AML-193 (cell line): Measurements from ENCODE around the gene NFAM1.
A peak's percentile ranks its signal among the peaks of the same experiment; 100 is the strongest.

Experiments used
- DNase-seq, 2 experiments: peaks; one replicate each; lab custom pipeline; 2025; lab: John Stamatoyannopoulos, UW

Gene NFAM1

GRCh38 chr22:42439821-42440674 lies 7.8 kb upstream of the NFAM1 start:
- peak; percentile 71 to 73 for DNase-seq

GRCh38 chr22:42439021-42439567 lies 6.9 kb upstream of the NFAM1 start:
- no peak for DNase-seq

- no peak for DNase-seq
Measured at GRCh38 chr22:42438293-42438650, 6.1 kb upstream of the NFAM1 start.

GRCh38 chr22:42437488-42438292 lies 5.5 kb upstream of the NFAM1 start:
- DNase-seq = peak; percentile 61 to 78

- DNase-seq = no peak
Measured at GRCh38 chr22:42436404-42436803, 4.2 kb upstream of the NFAM1 start.

GRCh38 chr22:42434748-42435425 lies 2.7 kb upstream of the NFAM1 start:
- no peak for DNase-seq

GRCh38 chr22:42433754-42434682 lies 1.8 kb upstream of the NFAM1 start:
- DNase-seq = no peak

- DNase-seq = no peak
Measured at GRCh38 chr22:42432818-42433217, 615 bp upstream of the NFAM1 start.

GRCh38 chr22:42431401-42432019 lies 693 bp downstream of the NFAM1 start:
- DNase-seq = no peak

GRCh38 chr22:42430528-42431125 lies 1.6 kb downstream of the NFAM1 start:
- DNase-seq = peak; percentile 70 to 75

- DNase-seq = no peak
Measured at GRCh38 chr22:42428760-42429159, 3.4 kb downstream of the NFAM1 start.

GRCh38 chr22:42428025-42428424 lies 4.2 kb downstream of the NFAM1 start:
- DNase-seq = no peak

- DNase-seq = no peak
Measured at GRCh38 chr22:42427167-42427566, 5.0 kb downstream of the NFAM1 start.

GRCh38 chr22:42425989-42426355 lies 6.2 kb downstream of the NFAM1 start:
- no peak for DNase-seq

GRCh38 chr22:42425337-42425988 lies 6.7 kb downstream of the NFAM1 start:
- no peak for DNase-seq

- DNase-seq = no peak
Measured at GRCh38 chr22:42419243-42419881, 12.8 kb downstream of the NFAM1 start.

GRCh38 chr22:42418811-42419242 lies 13.4 kb downstream of the NFAM1 start:
- peak; percentile 16 to 40 for DNase-seq

- no peak for DNase-seq
Measured at GRCh38 chr22:42417645-42418305, 14.4 kb downstream of the NFAM1 start.
